CD4-positive, alpha-beta T cell treated with Interleukin-12 subunit alpha and Interleukin-12 subunit beta, for 1 hour (primary cell): ENCODE measurements around the gene UCMA.

ENCODE experiments used
- DNase-seq: peaks from one replicate; pipeline ENCODE4 v3.0.0-alpha.2; 2020

The UCMA gene

GRCh38 chr10:13184730-13185514 lies 49.3 kb downstream of the UCMA start:
- no peak for DNase-seq

GRCh38 chr10:13184276-13184675 lies 49.9 kb downstream of the UCMA start:
- no peak for DNase-seq

GRCh38 chr10:13183625-13184024 lies 50.5 kb downstream of the UCMA start:
- DNase-seq = no peak

- DNase-seq = no peak
Measured at GRCh38 chr10:13182424-13182823, 51.8 kb downstream of the UCMA start.

GRCh38 chr10:13180788-13181187 lies 53.4 kb downstream of the UCMA start:
- no peak for DNase-seq

- no peak for DNase-seq
Measured at GRCh38 chr10:13173616-13174015, 60.6 kb downstream of the UCMA start.
